22Rv1 (cell line): ENCODE results near the gene STRN4.

Source experiments
- H3K27ac ChIP-seq: fragments of 450-650 bp; 2 replicates; pipeline ENCODE4 v1.5.1; 2017
- ZFX ChIP-seq: fragments of 450-650 bp; IDR thresholded peaks from 2 replicates; pipeline ENCODE4 v1.6.1; 2017; ENCODE audit warnings: antibody characterized with exemption, borderline replicate concordance
- TF ChIP-seq, protein P1 (sequence below): fragments of 450-650 bp; IDR thresholded peaks from 2 replicates; pipeline ENCODE4 v1.5.1; 2017; ENCODE audit warnings: mild to moderate bottlenecking

Gene STRN4

DNA sequence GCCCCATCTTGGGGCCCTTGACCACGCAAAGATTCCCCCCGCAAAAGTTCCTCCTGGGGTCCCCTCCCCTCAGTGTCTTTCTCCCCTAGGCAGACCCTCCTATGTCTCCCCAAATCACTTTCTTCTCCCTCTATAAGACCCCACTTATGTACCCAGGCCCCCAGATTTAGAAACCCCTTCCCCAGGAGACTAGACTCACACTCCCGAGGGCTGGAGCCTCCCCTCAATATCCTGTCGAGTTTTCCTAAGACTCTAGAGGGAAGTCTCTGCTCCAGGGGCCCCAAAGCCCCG, 40.7 kb upstream of the STRN4 start:
- no peak for TF ChIP-seq ZFX
- TF ChIP-seq, protein P1, sequence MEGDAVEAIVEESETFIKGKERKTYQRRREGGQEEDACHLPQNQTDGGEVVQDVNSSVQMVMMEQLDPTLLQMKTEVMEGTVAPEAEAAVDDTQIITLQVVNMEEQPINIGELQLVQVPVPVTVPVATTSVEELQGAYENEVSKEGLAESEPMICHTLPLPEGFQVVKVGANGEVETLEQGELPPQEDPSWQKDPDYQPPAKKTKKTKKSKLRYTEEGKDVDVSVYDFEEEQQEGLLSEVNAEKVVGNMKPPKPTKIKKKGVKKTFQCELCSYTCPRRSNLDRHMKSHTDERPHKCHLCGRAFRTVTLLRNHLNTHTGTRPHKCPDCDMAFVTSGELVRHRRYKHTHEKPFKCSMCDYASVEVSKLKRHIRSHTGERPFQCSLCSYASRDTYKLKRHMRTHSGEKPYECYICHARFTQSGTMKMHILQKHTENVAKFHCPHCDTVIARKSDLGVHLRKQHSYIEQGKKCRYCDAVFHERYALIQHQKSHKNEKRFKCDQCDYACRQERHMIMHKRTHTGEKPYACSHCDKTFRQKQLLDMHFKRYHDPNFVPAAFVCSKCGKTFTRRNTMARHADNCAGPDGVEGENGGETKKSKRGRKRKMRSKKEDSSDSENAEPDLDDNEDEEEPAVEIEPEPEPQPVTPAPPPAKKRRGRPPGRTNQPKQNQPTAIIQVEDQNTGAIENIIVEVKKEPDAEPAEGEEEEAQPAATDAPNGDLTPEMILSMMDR: no peak
- peak overlapping the region; percentile 93 for H3K27ac ChIP-seq

DNA sequence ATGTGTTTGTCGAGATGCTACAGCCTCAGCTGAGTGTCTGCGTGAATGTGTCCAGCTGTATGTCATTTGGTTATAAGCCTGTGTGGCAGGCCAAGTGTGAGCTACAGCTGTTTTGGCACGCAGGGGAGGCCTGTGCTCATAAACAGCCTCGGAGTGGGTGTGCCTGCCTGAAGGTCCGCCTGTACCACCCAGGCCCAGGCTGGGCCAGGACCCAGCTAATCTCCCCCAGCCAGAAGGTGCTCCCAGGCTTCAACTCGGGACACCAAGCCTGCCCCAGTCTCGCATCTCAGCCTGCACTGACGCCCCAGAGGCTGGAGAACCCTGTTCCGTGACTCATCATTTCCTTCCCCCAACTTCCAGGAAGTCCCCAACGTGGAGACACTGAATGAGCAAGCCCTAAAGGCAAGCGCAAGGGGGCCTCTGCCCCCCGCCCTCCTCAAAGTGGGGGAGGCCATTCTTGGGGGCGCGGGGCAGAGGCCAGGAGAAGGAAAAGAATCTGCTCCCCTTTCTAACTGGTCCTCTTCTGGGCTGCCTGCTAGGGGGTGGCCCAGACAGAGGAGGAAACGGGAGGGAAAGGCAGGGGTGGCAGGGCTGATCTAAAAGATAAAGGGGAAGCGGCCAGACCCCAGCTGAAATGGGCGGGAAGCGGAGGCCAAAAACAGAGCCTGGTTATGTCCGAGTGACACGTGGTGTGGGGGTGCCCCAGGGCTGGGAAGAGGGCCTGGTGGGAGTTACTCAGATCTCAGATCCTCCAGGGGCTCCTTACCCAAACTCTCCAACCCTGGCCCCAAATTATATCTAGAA, 40.2 kb upstream of the STRN4 start:
- no peak for TF ChIP-seq ZFX
- TF ChIP-seq, protein P1: no peak
- H3K27ac ChIP-seq: peak overlapping the region; percentile 93

DNA sequence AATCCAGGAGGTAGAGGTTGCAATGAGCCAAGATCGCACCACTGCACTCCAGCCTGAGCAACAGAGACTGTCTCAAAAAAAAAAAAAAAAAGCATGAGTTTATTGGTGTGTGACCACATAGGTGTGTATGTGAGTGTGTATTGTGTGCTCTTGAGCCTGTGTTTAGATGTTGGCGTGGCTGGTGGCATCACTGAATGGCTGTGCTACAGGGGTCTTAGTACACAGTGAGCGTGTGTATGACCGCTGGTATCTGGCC, 39.7 kb upstream of the STRN4 start:
- no peak for TF ChIP-seq ZFX

DNA sequence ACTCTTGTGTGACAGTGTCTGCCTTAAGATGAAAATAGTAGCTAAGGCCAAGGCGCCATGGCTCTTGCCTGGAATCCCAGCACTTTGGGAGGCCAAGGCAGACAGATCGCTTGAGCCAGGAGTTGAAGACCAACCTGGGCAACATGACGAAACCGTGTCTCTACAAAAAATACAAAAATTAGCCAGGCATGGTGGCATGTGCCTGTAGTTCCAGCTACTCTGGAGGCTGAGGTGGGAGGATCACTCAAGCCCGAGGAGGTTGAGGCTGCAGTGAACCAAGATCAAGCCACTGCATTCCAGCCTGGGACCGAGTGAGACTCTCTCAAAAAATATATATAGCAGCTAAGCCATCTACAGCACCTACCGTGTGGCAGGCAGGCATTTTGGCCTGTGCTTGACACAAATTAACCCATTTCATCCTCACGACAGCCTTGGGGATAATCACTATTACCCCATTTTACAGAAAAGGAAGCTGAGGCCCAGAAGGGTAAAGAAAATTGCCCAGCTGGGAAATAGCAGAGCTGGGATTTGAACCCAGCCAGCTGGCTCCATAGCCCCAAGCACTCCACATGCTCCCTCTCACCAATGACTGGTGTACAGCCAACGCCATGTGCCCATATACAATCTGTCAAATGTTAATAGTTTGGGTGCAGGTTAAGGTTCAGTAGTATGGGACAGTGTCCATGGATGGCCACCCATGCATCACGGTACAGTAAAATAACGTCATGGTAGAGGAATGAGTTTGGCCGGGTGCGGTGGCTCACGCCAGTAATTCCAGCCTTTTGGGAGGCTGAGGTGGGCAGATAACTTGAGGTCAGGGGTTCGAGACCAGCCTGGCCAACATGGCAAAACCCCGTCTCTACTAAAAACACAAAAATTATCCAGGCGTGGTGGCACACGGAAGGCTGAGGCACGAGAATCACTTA, 39.1 kb upstream of the STRN4 start:
- TF ChIP-seq, protein P1: no peak
- TF ChIP-seq ZFX: no peak
- H3K27ac ChIP-seq: peak overlapping the region; percentile 93

More for the DNA sequence above, 39.7 kb upstream of the STRN4 start:
- H3K27ac ChIP-seq: peak overlapping the region; percentile 93

DNA sequence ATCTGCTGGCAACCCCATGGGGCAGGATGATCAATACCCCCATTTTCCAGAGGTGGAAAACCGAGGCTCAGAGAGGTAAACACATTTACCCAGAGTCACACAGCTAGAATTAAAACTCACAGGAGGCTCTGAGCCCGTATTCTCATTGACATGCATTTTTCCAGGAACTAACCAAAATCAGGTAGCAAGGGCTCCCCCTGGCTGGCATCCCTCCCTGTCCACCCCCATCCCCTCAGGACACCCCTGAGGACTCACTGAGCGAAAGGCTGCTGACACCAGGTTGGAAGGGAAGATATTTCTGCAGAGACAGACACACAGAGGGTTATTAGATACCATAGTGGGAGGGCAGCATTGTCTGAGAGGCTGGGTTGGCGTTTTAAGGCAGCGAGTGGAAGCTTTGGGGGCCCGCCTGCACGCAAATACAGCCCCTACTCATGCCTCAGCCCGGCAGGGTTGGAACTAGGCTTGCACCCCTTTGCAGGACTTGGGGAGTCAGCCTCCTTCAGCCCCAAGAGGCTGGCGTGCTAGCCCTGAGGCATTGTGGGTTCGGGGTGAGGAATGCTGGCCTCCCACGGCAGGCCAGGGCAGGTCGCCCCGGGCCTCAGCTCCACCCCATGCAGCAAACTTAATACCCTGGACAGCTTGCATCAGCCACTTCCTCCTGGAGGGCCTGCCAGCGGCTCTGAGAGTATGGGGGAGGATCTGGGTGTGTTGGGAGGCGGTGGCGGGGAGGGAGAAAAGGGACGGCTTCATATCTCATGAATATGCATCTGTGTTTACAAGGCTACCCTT, 38.2 kb upstream of the STRN4 start:
- H3K27ac ChIP-seq: peak overlapping the region; percentile 93

DNA sequence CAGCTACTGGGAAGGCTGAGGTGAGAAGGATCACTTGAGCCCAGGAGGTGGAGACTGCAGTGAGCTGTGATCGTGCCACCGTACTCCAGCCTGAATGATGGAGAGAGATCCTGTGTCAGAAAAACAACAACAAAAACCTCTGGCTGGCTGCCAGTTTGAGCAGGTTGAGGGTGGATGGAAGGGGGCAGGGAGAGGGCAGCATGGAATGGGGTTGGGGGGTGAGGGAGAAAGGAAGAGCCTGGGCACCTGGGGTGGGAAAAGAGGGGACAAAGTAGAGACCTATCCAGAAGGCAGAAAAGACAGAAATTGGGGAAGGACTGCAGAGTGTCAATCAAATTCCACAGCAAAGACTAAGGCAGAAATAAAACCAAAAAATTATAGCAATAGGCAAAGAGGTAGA, 37.4 kb upstream of the STRN4 start:
- H3K27ac ChIP-seq: peak overlapping the region; percentile 93
- TF ChIP-seq, protein P1: no peak
- no peak for TF ChIP-seq ZFX

More for the DNA sequence above, 38.2 kb upstream of the STRN4 start:
- TF ChIP-seq, protein P1: no peak
- TF ChIP-seq ZFX: no peak

DNA sequence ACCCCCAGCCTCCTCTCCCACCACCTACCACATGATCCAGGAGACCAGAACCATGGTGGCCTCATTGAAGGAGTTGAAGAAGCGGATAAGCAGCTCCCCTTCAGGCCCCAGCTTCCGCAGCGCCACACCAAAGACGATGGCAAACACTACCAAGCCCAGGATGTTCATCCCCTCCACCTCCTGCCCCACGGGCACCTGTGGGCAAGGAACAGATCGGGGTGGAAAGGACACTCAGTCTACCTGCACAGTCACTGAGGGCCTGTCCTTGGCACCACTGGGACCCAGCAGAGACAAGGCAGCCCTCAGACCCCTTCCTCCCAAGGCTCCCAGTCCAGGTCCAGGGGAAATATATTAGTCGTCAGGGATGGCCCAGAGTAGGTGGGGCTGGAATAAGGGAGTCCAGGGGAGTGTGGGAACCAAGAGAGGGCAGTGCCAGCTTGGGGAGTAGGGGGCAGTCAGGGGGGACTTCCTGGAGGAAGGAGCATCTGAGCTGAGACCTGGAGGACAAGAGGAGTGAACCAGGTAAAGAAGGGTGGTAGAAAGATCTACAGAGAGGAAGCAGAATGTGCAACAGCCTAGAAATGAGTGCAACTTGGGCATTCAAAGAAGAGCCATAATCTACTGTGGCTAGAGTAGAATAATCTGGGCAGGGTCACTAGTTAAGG, 36.2 kb upstream of the STRN4 start:
- TF ChIP-seq, protein P1: no peak
- TF ChIP-seq ZFX: no peak
- peak overlapping the region; percentile 93; the same call in 1 of the 2 replicates for H3K27ac ChIP-seq

DNA sequence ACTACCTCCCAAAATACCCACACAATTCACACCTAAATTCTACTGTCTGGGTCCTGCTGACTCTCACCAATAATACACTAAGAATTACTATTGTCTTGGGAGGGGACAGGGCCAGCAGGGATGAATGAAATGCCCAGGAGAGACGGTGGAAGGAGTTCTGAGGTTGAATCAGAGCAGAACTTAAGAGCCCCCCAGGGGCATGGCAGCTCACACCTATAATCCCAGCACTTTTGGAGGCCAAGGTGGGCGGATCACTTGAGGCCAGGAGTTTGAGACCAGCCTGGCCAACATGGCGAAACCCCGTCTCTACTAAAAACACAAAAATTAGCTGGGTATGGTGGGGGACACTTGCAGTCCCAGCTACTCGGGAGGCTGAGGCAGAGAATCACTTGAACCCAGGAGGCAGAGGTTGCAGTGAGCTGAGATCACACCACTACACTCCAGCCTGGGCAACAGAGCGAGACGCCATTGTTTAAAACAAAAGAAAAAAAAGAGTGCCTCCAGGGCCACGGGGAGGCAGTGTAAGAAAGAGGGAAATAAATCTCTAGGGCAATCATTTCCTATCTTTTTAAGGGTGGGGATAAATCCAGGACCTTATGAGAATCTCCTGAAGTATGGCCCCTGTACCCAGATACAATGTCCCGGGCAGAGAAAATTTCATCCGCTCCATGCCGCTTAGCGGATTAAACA, 31.9 kb upstream of the STRN4 start:
- peak overlapping the region; percentile 40; the same call in 1 of the 2 replicates for H3K27ac ChIP-seq
